Thoracic aorta (tissue), 2 donors: ENCODE results near the gene TMEM181. TPM values are rescaled to one million over a fixed set of nuclear protein-coding genes. Genes with fewer than 3 reads are reported as not detected.

ENCODE experiments used
- ATAC-seq: fragments of 150-250 bp; one replicate; pipeline ENCODE4 v1.8.0; 2017; ENCODE audit warnings: low read depth; ENCODE audit not compliant: insufficient number of reproducible peaks, low FRiP score
- DNase-seq: peaks from one replicate; pipeline ENCODE4 v3.0.0-alpha.2; 2020; ENCODE audit warnings: low spot score
- H3K27ac ChIP-seq, 2 donors: fragments of 200-600 bp; sonication (generic); 1 replicate in 1 of 2; 2 replicates in 1 of 2; pipeline ENCODE4 v1.5.1; 2016; ENCODE audit warnings: mild to moderate bottlenecking in 2 of 2, moderate library complexity in 2 of 2
- H3K27me3 ChIP-seq: fragments of 200-600 bp; sonication (generic); replicated peaks from 2 replicates; pipeline ENCODE4 v1.6.0; 2016; ENCODE audit warnings: mild to moderate bottlenecking; ENCODE audit not compliant: insufficient read depth
- H3K36me3 ChIP-seq: fragments of 200-600 bp; sonication (generic); one replicate; pipeline ENCODE4 v1.5.1; 2016
- H3K4me1 ChIP-seq, 2 donors: fragments of 200-600 bp; sonication (generic); 1 replicate in 1 of 2; 2 replicates in 1 of 2; pipeline versions ENCODE4 v1.5.1 to v1.6.0; 2016; ENCODE audit warnings: low read depth in 2 of 2, mild to moderate bottlenecking in 1 of 2; ENCODE audit not compliant: control insufficient read depth in 1 of 2
- H3K4me3 ChIP-seq: fragments of 200-600 bp; sonication (generic); 2 replicates; pipeline ENCODE4 v1.5.1; 2016; ENCODE audit warnings: mild to moderate bottlenecking
- H3K9me3 ChIP-seq: fragments of 200-600 bp; sonication (generic); 2 replicates; pipeline ENCODE4 v1.5.1; 2016
- total RNA-seq, 2 donors: library from RNA; depleted of rRNA; stranded (reverse); fragments of >200 nt; gene quantifications; one replicate each; pipeline versions ENCODE4 v1.1.0 to v1.2.3, GENCODE V29; 2016
- TF ChIP-seq, protein P1 (sequence below): fragments of 200-600 bp; sonication (generic); IDR thresholded peaks from one replicate; pipeline ENCODE4 v1.5.1; 2019; ENCODE audit warnings: antibody characterized with exemption

The TMEM181 gene
- total RNA-seq, 2 donors from 2014 or later: 21.4 to 26.3 TPM

GRCh38 chr6:158639056-158639455 is 79.2 kb downstream of the TMEM181 start:
- no peak for DNase-seq
- no peaks in the 10 kb centered on the region for H3K27me3 ChIP-seq
- peaks cover 19 to 28% of the 10 kb centered on the region in 2 donors for H3K4me1 ChIP-seq
- no peaks in the 10 kb centered on the region for H3K9me3 ChIP-seq
- H3K27ac ChIP-seq: no peak overlapping the region
- H3K36me3 ChIP-seq: peaks cover 22% of the 10 kb centered on the region
- no peak for ATAC-seq
- TF ChIP-seq, protein P1, sequence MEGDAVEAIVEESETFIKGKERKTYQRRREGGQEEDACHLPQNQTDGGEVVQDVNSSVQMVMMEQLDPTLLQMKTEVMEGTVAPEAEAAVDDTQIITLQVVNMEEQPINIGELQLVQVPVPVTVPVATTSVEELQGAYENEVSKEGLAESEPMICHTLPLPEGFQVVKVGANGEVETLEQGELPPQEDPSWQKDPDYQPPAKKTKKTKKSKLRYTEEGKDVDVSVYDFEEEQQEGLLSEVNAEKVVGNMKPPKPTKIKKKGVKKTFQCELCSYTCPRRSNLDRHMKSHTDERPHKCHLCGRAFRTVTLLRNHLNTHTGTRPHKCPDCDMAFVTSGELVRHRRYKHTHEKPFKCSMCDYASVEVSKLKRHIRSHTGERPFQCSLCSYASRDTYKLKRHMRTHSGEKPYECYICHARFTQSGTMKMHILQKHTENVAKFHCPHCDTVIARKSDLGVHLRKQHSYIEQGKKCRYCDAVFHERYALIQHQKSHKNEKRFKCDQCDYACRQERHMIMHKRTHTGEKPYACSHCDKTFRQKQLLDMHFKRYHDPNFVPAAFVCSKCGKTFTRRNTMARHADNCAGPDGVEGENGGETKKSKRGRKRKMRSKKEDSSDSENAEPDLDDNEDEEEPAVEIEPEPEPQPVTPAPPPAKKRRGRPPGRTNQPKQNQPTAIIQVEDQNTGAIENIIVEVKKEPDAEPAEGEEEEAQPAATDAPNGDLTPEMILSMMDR: no peak
- H3K4me3 ChIP-seq: no peak overlapping the region

DNA sequence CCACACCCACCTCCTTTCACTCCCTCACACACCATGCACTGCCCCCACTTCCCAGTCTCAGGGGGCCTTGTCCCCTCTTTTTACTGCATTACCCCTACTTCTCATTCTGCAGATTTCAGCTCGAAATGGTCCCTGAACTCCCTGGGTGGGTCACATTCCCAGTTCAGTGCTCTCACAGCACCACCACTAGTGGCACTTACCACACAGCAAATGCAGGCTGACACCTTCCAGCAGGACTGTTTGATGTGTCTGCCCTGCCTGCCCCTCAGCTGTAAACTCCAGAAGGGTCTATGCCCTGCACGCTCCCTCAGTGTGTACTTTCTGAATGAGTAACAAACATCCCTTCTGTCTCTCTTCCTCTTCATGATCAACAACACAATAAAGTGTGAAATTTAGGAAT is 80.6 kb downstream of the TMEM181 start:
- ATAC-seq: no peak
- Histone ChIP-seq H3K4me3 (no peak overlapping the region), H3K9me3 (no peaks in the 10 kb centered on the region), H3K36me3 (peaks cover 17% of the 10 kb centered on the region), H3K4me1 (peaks cover 19 to 34% of the 10 kb centered on the region in 2 donors), H3K27ac (no peak overlapping the region), H3K27me3 (no peaks in the 10 kb centered on the region)
- TF ChIP-seq, protein P1: no peak
- DNase-seq: no peak

DNA sequence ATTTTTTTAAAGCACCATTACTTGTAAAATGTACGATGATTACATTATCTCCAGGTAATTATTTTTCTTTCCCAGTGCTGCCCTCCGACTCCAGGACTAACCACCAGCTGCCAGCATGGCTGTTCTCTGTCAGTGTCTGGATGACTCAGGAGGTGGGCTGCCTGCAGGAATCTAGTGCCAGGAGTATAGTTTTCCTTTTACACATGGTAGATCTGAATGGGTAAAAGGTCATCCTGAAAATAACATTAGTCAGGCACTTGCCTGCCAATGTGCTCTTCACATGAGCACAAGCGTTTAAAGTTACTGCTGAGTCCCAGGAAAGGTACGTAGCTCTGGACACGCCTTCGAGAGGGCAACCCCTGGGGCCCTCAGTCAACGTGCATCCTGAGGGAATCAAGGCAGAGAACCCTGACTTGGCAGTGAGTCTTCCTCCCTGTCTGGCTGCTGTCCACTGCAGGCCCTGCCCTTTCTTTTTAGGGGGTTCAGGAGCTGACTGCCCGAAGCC is 82.3 kb downstream of the TMEM181 start:
- DNase-seq (no peak), ATAC-seq (no peak)
- H3K9me3 ChIP-seq: no peaks in the 10 kb centered on the region
- peak overlapping the region; percentile 98 for H3K4me3 ChIP-seq
- peak overlapping the region in 1 of 2 donors; percentile 37 for H3K27ac ChIP-seq
- H3K36me3 ChIP-seq: peaks cover 4% of the 10 kb centered on the region
- H3K27me3 ChIP-seq: no peaks in the 10 kb centered on the region
- TF ChIP-seq, protein P1: no peak
- H3K4me1 ChIP-seq: peaks cover 19 to 34% of the 10 kb centered on the region in 2 donors

DNA sequence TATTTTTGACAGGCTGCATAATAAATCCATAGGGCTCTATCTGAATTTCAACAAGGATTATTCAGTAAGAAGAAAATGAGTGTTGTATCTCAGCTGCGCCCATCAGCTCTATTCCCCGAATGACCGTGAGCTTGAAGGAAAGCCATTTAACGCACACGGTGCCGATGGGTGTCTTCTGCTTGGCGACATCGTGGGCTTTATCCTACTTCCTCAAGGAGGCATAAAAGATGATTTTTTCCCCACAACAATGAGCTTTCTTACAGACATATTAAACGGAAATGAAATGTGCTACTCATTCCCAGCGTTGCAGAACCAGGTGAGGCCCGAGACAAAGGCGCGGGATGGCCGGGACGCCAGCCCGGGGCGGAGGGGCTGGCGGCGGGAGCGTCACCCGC is 83.9 kb downstream of the TMEM181 start:
- TF ChIP-seq, protein P1: no peak
- Histone ChIP-seq H3K27ac (peak overlapping the region; percentile 96), H3K4me1 (peaks cover 19 to 37% of the 10 kb centered on the region in 2 donors), H3K4me3 (peak overlapping the region; percentile 98), H3K9me3 (no peaks in the 10 kb centered on the region), H3K36me3 (no peaks in the 10 kb centered on the region), H3K27me3 (no peaks in the 10 kb centered on the region)
- ATAC-seq (peak; percentile 8), DNase-seq (no peak)

DNA sequence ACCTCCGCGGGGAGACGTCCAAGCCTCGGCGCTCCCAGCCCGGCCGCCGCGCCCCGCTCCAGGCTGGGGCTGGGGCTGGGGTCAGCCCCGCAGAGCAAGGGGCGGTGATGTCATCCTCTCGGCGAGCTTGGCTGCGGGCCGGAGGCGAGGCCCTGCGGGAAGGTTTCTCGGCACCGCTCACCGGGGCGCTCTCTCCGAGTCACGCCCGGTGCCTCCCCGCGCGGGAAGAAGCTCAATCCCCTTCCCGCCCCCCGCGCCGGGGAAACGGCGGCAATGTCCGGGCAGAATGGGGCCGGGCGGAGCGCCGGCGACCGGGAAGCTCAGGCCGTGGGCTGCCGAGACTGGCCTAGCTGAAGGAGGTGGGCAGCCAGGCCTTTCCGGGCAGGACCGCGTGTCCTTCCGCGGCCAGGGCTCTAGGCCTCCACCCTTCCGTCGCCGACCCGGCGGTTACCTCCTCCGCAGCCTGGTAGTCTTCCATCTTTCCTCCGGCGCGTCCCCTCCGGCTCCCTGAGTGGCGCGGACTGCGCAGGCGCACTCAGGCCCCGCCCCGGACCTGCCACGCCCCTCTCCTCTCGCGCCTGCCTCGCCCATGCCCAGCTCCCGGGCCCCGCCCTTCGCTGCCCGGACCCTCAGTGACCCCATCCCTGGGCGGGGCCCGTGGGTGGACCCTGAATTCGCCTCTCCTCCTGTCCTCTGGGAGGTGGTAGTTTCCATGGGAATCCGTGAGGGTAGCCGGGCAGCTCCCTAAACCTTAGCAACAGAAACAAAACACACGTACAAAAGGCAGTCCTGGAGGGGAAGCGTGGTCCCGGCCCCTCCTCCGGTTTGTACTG is 84.6 kb downstream of the TMEM181 start, which contains the start of gene DYNLT1:
TSS of gene DYNLT1 (minus strand) at position 513 of the 833 bp plus-strand sequence. CDS start at position 478, 35 bp downstream.
- H3K27me3 ChIP-seq: no peaks in the 10 kb centered on the region
- peak; percentile 71 for DNase-seq
- peak; percentile 82 for ATAC-seq
- no peaks in the 10 kb centered on the region for H3K9me3 ChIP-seq
- TF ChIP-seq, protein P1: no peak
- peak within 1 kb of the TSS; percentile 96 for H3K27ac ChIP-seq
- H3K4me3 ChIP-seq: peak within 1 kb of the TSS; percentile 98
- peaks cover 19 to 43% of the 10 kb centered on the region in 2 donors for H3K4me1 ChIP-seq
- no peaks in the 10 kb centered on the region for H3K36me3 ChIP-seq
